NCI-H446 treated with DMSO at 0.1 percent for 48 hours (cell line): ENCODE measurements around the gene PVALEF.

Experiments
- DNase-seq: peaks from one replicate; lab custom pipeline; 2025; lab: John Stamatoyannopoulos, UW

Gene PVALEF

GRCh38 chr17:81183807-81184206, 18.5 kb downstream of the PVALEF start:
- no peak for DNase-seq

GRCh38 chr17:81184555-81184954, 19.2 kb downstream of the PVALEF start:
- no peak for DNase-seq

- DNase-seq: no peak
Observed at GRCh38 chr17:81186203-81186602, 20.9 kb downstream of the PVALEF start.

- DNase-seq: no peak
Observed at GRCh38 chr17:81187120-81187519, 21.8 kb downstream of the PVALEF start.

- DNase-seq: no peak
Observed at GRCh38 chr17:81187586-81188490, 22.5 kb downstream of the PVALEF start.

GRCh38 chr17:81188491-81188840, 23.2 kb downstream of the PVALEF start:
- no peak for DNase-seq

GRCh38 chr17:81189016-81189415, 23.7 kb downstream of the PVALEF start:
- DNase-seq: no peak

- DNase-seq: no peak
Observed at GRCh38 chr17:81189670-81190530, 24.6 kb downstream of the PVALEF start.

- DNase-seq: no peak
Observed at GRCh38 chr17:81190591-81190990, 25.3 kb downstream of the PVALEF start.

- no peak for DNase-seq
Observed at GRCh38 chr17:81191116-81191515, 25.8 kb downstream of the PVALEF start.

GRCh38 chr17:81191646-81192045, 26.3 kb downstream of the PVALEF start:
- DNase-seq: no peak

- DNase-seq: no peak
Observed at GRCh38 chr17:81192386-81193050, 27.2 kb downstream of the PVALEF start.

GRCh38 chr17:81193051-81193410, 27.7 kb downstream of the PVALEF start:
- no peak for DNase-seq

GRCh38 chr17:81193470-81194224, 28.3 kb downstream of the PVALEF start:
- no peak for DNase-seq

- DNase-seq: no peak
Observed at GRCh38 chr17:81194225-81194760, 29.0 kb downstream of the PVALEF start.

GRCh38 chr17:81194941-81195901, 29.9 kb downstream of the PVALEF start:
- DNase-seq: no peak

GRCh38 chr17:81195941-81196495, 30.7 kb downstream of the PVALEF start:
- no peak for DNase-seq

GRCh38 chr17:81196505-81197408, 31.4 kb downstream of the PVALEF start:
- DNase-seq: no peak

- no peak for DNase-seq
Observed at GRCh38 chr17:81197409-81197795, 32.1 kb downstream of the PVALEF start.
